ENCODE results near the gene TIMM29. TPM values are rescaled to one million over a fixed set of nuclear protein-coding genes. Genes with fewer than 3 reads are reported as not detected.
A peak's percentile ranks its signal among the peaks of the same experiment; 100 is the strongest.

Gene TIMM29
- total RNA-seq, 4 donors from 2014 or later = 37.6 to 51.1 (median 40.9) TPM

DNA sequence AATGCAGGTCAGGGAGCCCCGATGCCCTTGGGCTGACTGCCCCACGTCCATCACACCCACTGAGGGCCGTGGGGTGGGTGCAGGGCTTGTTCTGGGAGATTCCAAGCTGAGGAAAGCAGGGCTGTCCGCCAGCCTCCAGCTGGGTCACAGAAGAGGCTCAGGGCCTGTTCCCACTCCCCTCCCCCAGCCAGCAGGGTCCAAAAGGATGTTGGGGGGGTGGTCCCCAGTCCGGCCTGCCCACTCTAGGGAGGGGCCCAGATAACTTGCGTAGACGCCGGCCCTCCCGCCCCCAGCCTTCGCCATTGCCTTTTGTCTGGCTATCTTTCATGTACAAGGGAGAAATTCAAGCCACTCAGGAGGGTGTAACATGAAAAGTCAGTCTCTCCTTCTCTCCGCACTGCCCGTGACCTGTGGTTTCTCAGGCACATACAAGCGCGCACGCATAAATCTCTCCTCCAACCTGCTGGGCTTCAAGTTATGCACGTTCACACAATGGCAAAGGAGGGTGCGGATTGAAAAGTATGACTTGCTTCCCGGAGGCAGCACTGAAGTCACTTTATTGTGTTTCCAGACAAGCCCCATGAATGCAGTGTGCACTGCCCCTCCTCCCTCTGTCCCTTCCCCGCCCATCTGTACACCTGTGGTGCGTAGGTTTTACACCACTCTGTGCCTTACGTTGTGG lies 37.1 kb upstream of the TIMM29 start:
- H3K27me3 ChIP-seq = no peaks in the 10 kb centered on the region
- peaks cover 0 to 64% (median 6%) of the 10 kb centered on the region in 3 donors for H3K4me1 ChIP-seq
- H3K36me3 ChIP-seq = no peaks in the 10 kb centered on the region
- WGBS, 2 donors (ENCODE audit: low coverage in 1 of 2) = 46 to 76% methylated on average over 3 to 13 of the region's 21 CpGs
- peak overlapping the region in 1 of 4 donors; percentile 34 for H3K27ac ChIP-seq
- H3K9me3 ChIP-seq = no peaks in the 10 kb centered on the region
- no peak overlapping the region for H3K4me3 ChIP-seq
- no peak for TF ChIP-seq EP300 (IDR thresholded peaks at IDR 0.05)
- TF ChIP-seq POLR2A (IDR thresholded peaks at IDR 0.05) = no peak
- TF ChIP-seq, protein P1, sequence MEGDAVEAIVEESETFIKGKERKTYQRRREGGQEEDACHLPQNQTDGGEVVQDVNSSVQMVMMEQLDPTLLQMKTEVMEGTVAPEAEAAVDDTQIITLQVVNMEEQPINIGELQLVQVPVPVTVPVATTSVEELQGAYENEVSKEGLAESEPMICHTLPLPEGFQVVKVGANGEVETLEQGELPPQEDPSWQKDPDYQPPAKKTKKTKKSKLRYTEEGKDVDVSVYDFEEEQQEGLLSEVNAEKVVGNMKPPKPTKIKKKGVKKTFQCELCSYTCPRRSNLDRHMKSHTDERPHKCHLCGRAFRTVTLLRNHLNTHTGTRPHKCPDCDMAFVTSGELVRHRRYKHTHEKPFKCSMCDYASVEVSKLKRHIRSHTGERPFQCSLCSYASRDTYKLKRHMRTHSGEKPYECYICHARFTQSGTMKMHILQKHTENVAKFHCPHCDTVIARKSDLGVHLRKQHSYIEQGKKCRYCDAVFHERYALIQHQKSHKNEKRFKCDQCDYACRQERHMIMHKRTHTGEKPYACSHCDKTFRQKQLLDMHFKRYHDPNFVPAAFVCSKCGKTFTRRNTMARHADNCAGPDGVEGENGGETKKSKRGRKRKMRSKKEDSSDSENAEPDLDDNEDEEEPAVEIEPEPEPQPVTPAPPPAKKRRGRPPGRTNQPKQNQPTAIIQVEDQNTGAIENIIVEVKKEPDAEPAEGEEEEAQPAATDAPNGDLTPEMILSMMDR (IDR thresholded peaks at IDR 0.05) = no peak
- TF ChIP-seq POLR2AphosphoS5 (IDR thresholded peaks at IDR 0.05) = no peak
- ATAC-seq = peak; percentile 21

DNA sequence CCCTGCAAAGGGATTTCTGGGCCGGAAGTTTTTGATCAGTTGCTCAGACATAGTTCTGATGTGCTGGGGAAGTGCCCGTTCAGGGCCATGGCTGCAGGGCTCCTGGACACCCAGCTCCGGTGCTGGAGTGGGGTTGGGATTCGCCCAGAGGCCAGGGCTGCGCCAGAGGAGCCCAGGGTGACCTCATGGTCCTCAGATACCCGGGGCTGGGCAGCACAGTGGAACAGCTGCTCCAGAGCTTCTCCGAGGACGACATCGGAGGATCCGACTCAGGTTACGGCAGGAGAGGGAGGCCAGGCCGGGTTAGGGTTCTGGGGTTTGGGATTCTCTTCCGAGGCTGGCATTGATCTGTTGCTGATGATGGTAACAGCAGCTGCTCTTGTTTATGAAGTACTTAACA lies 36.4 kb upstream of the TIMM29 start:
- 29 to 92% methylated on average over 1 to 6 of the region's 13 CpGs for WGBS, 2 donors (ENCODE audit: low coverage in 1 of 2)
- peaks cover 0 to 65% (median 13%) of the 10 kb centered on the region in 3 donors for H3K4me1 ChIP-seq

DNA sequence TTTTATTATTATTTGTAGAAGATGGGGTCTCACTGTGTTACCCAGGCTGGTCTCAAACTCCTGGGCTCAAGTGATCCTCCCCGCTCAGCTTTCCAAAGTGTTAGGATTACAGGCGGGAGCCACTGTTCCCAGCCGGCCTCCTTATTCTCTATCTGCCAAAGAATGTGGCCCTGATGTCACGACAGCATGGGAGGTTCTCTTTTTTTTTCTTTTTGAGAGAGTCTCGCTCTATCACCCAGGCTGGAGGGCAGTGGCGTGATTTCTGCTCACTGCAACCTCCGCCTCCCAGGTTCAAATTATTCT lies 33.7 kb upstream of the TIMM29 start:
- H3K27ac ChIP-seq = no peak overlapping the region
- H3K4me1 ChIP-seq = peaks cover 0 to 75% (median 20%) of the 10 kb centered on the region in 3 donors
- no peaks in the 10 kb centered on the region for H3K36me3 ChIP-seq
- WGBS, 2 donors (ENCODE audit: low coverage in 1 of 2) = 79% methylated on average over 5 of the region's 7 CpGs; no CpG with 5 or more reads in 1 of the 2 donors
- ATAC-seq = no peak
- no peaks in the 10 kb centered on the region for H3K9me3 ChIP-seq
- H3K27me3 ChIP-seq = no peaks in the 10 kb centered on the region
- H3K4me3 ChIP-seq = no peak overlapping the region
- TF ChIP-seq EP300 (IDR thresholded peaks at IDR 0.05) = no peak
- TF ChIP-seq POLR2AphosphoS5 (IDR thresholded peaks at IDR 0.05) = no peak

More for the DNA sequence above, 36.4 kb upstream of the TIMM29 start:
- Histone ChIP-seq H3K9me3 (no peaks in the 10 kb centered on the region), H3K36me3 (no peaks in the 10 kb centered on the region), H3K27me3 (no peaks in the 10 kb centered on the region), H3K27ac (no peak overlapping the region), H3K4me3 (no peak overlapping the region)
- TF ChIP-seq, protein P1 (IDR thresholded peaks at IDR 0.05) = no peak
- no peak for TF ChIP-seq POLR2AphosphoS5 (IDR thresholded peaks at IDR 0.05)
- no peak for TF ChIP-seq POLR2A (IDR thresholded peaks at IDR 0.05)
- TF ChIP-seq EP300 (IDR thresholded peaks at IDR 0.05) = no peak
- ATAC-seq = no peak

DNA sequence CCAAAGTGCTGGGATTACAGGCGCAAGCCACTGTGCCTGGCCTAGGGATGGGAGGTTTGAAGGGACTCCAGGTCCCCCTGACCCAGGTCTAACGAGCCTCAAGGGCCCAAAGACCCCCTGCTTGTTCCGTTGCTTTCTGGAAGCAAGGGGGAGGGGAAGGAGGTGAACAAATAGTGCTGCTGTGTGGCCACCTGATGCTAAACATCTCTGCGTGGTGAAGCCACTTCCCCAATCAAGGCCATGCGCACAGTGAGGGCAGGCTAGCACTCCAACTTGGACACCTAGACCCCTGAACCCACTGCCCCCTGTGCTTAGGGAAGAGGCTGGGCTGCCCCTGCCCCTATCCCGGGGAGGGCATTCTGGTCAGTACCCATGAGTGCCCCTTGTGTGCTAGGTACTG lies 33.2 kb upstream of the TIMM29 start:
- no peak overlapping the region for H3K4me3 ChIP-seq

DNA sequence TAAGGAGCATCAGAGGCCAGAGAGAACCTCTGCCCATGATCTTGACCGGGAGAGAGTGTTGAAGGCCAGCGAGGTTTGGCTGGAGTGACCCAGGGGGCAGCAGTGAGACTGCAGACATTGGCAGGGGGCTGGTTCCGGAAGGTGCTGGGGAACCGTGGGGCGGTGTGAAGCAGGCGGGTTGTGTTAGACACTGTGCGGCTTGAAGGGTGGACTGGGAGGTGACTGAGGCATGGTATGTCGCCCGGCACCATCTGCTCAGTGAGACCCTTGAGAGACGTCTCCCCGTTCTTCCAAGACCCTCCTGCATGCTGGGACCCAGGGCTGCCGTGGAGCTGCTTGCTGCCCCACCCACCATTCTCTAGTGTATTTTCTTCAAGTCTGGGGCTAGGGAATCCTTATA lies 32.7 kb upstream of the TIMM29 start:
- TF ChIP-seq, protein P1 (IDR thresholded peaks at IDR 0.05) = no peak
- no peak for TF ChIP-seq POLR2AphosphoS5 (IDR thresholded peaks at IDR 0.05)
- TF ChIP-seq POLR2A (IDR thresholded peaks at IDR 0.05) = no peak
- TF ChIP-seq EP300 (IDR thresholded peaks at IDR 0.05) = no peak
- no peak for ATAC-seq
- no peaks in the 10 kb centered on the region for H3K27me3 ChIP-seq
- 82 to 91% methylated on average over 4 to 10 of the region's 12 CpGs for WGBS, 2 donors (ENCODE audit: low coverage in 1 of 2)
- H3K4me3 ChIP-seq = no peak overlapping the region
- no peaks in the 10 kb centered on the region for H3K9me3 ChIP-seq
- H3K36me3 ChIP-seq = no peaks in the 10 kb centered on the region
- no peak overlapping the region for H3K27ac ChIP-seq
- H3K4me1 ChIP-seq = peaks cover 0 to 83% (median 20%) of the 10 kb centered on the region in 3 donors

More for the DNA sequence above, 33.2 kb upstream of the TIMM29 start:
- Histone ChIP-seq H3K36me3 (no peaks in the 10 kb centered on the region), H3K27me3 (no peaks in the 10 kb centered on the region), H3K4me1 (peaks cover 0 to 80% (median 20%) of the 10 kb centered on the region in 3 donors), H3K9me3 (no peaks in the 10 kb centered on the region), H3K27ac (no peak overlapping the region)
- WGBS, 2 donors (ENCODE audit: low coverage in 1 of 2) = 89 to 100% methylated on average over 1 to 3 of the region's 6 CpGs
- no peak for TF ChIP-seq POLR2AphosphoS5 (IDR thresholded peaks at IDR 0.05)
- TF ChIP-seq POLR2A (IDR thresholded peaks at IDR 0.05) = no peak
- TF ChIP-seq, protein P1 (IDR thresholded peaks at IDR 0.05) = no peak
- no peak for TF ChIP-seq EP300 (IDR thresholded peaks at IDR 0.05)
- no peak for ATAC-seq
